Lower leg skin (tissue), 3 donors: ENCODE data around the gene HK3.

Experiments
- CTCF ChIP-seq, 3 donors: fragments of 450-650 bp; IDR thresholded peaks; one replicate each; pipeline ENCODE4 v1.5.1; 2016; ENCODE audit warnings: antibody characterized with exemption in 3 of 3, mild to moderate bottlenecking in 3 of 3, moderate library complexity in 2 of 3
- POLR2A ChIP-seq, 2 donors: fragments of 450-650 bp; IDR thresholded peaks; one replicate each; pipeline ENCODE4 v1.6.1; 2016 to 2017; ENCODE audit warnings: antibody characterized with exemption in 2 of 2, mild to moderate bottlenecking in 1 of 2, moderate library complexity in 1 of 2

- no peak for TF ChIP-seq CTCF (IDR thresholded peaks at IDR 0.05)
- no peak for TF ChIP-seq POLR2A (IDR thresholded peaks at IDR 0.05)
Observed at GRCh38 chr5:176943816-176944215, 44.7 kb upstream of the HK3 start.
